Measurements from ENCODE around the gene RASGRF1.

DNA sequence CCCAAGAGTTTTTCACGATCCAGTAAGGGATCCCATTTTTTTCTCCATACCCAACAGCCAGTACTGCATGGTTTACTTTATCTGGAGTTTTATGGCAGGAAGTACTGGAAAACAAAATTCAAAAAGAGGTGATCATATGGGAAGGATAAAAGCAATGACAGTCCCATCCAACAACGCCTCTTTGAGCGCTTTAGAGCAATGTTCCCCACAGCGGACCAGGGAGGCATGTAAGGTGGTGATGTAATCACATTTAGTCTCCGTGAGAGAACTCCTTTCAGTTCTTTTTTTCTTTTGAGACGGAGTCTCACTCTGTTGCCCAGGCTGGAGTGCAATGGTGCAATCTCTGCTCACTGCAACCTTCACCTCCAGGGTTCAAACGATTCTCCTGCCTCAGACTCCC is 167.6 kb downstream of the RASGRF1 start:
- no peak for TF ChIP-seq FOXA1 (IDR thresholded peaks at IDR 0.05)
- TF ChIP-seq ARNT (IDR thresholded peaks at IDR 0.05): no peak
- TF ChIP-seq SP1 (IDR thresholded peaks at IDR 0.05): no peak
- TF ChIP-seq FOXK2 (IDR thresholded peaks at IDR 0.05): no peak
- TF ChIP-seq ELF4 (IDR thresholded peaks at IDR 0.05): no peak
- TF ChIP-seq LEF1 (IDR thresholded peaks at IDR 0.05; ENCODE audit: borderline replicate concordance): no peak
